Measurements from ENCODE around the gene PLEKHH3. TPM values are rescaled to one million over a fixed set of nuclear protein-coding genes. Genes with fewer than 3 reads are reported as not detected.

PLEKHH3 gene
- total and polyA plus RNA-seq, 3 donors from 2014 or later, result 42.8 to 67.3 (median 65.8) TPM

- DNase-seq, result peak; percentile 65
- no peaks in the 10 kb centered on the region for H3K27me3 ChIP-seq
- H3K27ac ChIP-seq, result peak overlapping the region; percentile 90 to 91
- no peaks in the 10 kb centered on the region for H3K9me3 ChIP-seq
- no peaks in the 10 kb centered on the region for H3K36me3 ChIP-seq (ENCODE audit: low read depth, missing control alignments)
- H3K4me1 ChIP-seq, result peaks cover 67% of the 10 kb centered on the region
- intact Hi-C loops (cut with DNase I; ENCODE audit: low total_unique reads), result loop anchor here (10.0 kb wide), 1 partner anchor 99 kb away; the partner anchor contains the start of gene PSMC3IP
- 7 to 13% methylated on average over 2 to 32 of the region's 32 CpGs for WGBS, 2 donors
- peak overlapping the region in 1 of 2 donors; percentile 89 for H3K4me3 ChIP-seq
- TF ChIP-seq POLR2A (IDR thresholded peaks at IDR 0.05), result no peak
- peak in 2 of 3 experiments; percentile 23 to 32 for TF ChIP-seq CTCF (IDR thresholded peaks at IDR 0.05)
Measured at GRCh38 chr17:42673885-42674754, 2.7 kb downstream of the PLEKHH3 start.

- DNase-seq, result peak; percentile 53
- H3K27me3 ChIP-seq, result no peaks in the 10 kb centered on the region
- intact Hi-C loops (cut with DNase I; ENCODE audit: low total_unique reads), result loop anchor here (10.0 kb wide), 1 partner anchor 99 kb away; the partner anchor contains the start of gene PSMC3IP
- H3K4me1 ChIP-seq, result peaks cover 67% of the 10 kb centered on the region
- H3K4me3 ChIP-seq, result no peak overlapping the region
- H3K9me3 ChIP-seq, result no peaks in the 10 kb centered on the region
- 41 to 69% methylated on average over 2 to 22 of the region's 30 CpGs for WGBS, 2 donors
- TF ChIP-seq CTCF (IDR thresholded peaks at IDR 0.05) (no peak), POLR2A (IDR thresholded peaks at IDR 0.05) (no peak)
- no peaks in the 10 kb centered on the region for H3K36me3 ChIP-seq (ENCODE audit: low read depth, missing control alignments)
- H3K27ac ChIP-seq, result peak overlapping the region; percentile 90 to 91
Measured at GRCh38 chr17:42673266-42673884, 3.4 kb downstream of the PLEKHH3 start.

GRCh38 chr17:42672038-42672437 is 4.8 kb downstream of the PLEKHH3 start:
- 57 to 75% methylated on average over 20 to 28 of the region's 28 CpGs for WGBS, 2 donors
- Histone ChIP-seq H3K9me3 (no peaks in the 10 kb centered on the region), H3K36me3 (ENCODE audit: low read depth, missing control alignments) (no peaks in the 10 kb centered on the region), H3K27ac (no peak overlapping the region), H3K27me3 (no peaks in the 10 kb centered on the region), H3K4me3 (no peak overlapping the region), H3K4me1 (peaks cover 74% of the 10 kb centered on the region)
- intact Hi-C loops (cut with DNase I; ENCODE audit: low total_unique reads), result loop anchor here (10.0 kb wide), 1 partner anchor 97 kb away; the partner anchor contains the start of gene PSMC3IP
- DNase-seq, result no peak
- no peak for TF ChIP-seq POLR2A (IDR thresholded peaks at IDR 0.05)
- no peak for TF ChIP-seq CTCF (IDR thresholded peaks at IDR 0.05)

- intact Hi-C loops (cut with DNase I; ENCODE audit: low total_unique reads), result loop anchor here (10.0 kb wide), 1 partner anchor 96 kb away; the partner anchor contains the start of gene PSMC3IP
- H3K9me3 ChIP-seq, result no peaks in the 10 kb centered on the region
- H3K4me3 ChIP-seq, result peak overlapping the region in 1 of 2 donors; percentile 39
- WGBS, 2 donors, result 54 to 61% methylated on average over 26 to 50 of the region's 50 CpGs
- peaks cover 80% of the 10 kb centered on the region for H3K4me1 ChIP-seq
- DNase-seq, result peak; percentile 90
- no peaks in the 10 kb centered on the region for H3K36me3 ChIP-seq (ENCODE audit: low read depth, missing control alignments)
- TF ChIP-seq CTCF (IDR thresholded peaks at IDR 0.05), result no peak
- no peak for TF ChIP-seq POLR2A (IDR thresholded peaks at IDR 0.05)
- H3K27me3 ChIP-seq, result no peaks in the 10 kb centered on the region
- H3K27ac ChIP-seq, result peak overlapping the region; percentile 41 to 44
Measured at GRCh38 chr17:42670789-42671657, 5.8 kb downstream of the PLEKHH3 start.
